K562 (cell line): ENCODE data around the gene FAM161B. TPM values are rescaled to one million over a fixed set of nuclear protein-coding genes. Genes with fewer than 3 reads are reported as not detected.

Experiments
- ATAC-seq: fragments of 200-7000 bp; cut with Tn5 transposase; 3 replicates; pipeline ENCODE4 v1.9.1; 2020; ENCODE audit warnings: moderate library complexity
- BruUV-seq: library from RNA; stranded (reverse); fragments of 400-500 nt; replicated peaks from 2 replicates; lab custom pipeline; 2021; lab: Mats Ljungman, UMichigan
- CTCF ChIA-PET: fragments of 300-600 bp; formaldehyde crosslinking; extraction: SDS; loops from one replicate; lab custom pipeline; 2021; ENCODE audit warnings: low intra/inter-chr PET ratio; lab: Yijun Ruan, JAX
- POLR2A ChIA-PET: fragments of 300-600, 350-650 bp; sonication (Branson Sonifier 250); formaldehyde crosslinking; extraction: SDS; loops from one replicate; lab custom pipeline; 2021; ENCODE audit warnings: antibody characterized with exemption, inconsistent platforms; lab: Yijun Ruan, JAX
- DNase-seq, 4 experiments: peaks; one replicate each; pipeline versions ENCODE4 v3.0.0 to v3.0.0-alpha.2; 2011 to 2018; ENCODE audit warnings: low spot score in 3 of 4, mixed read lengths in 3 of 4; ENCODE audit errors: extremely low read depth in 1 of 4
- FAIRE-seq: peaks from 2 replicates; lab custom pipeline; 2011; peaks lifted over from hg19 to GRCh38; lab: Jason Lieb, UNC
- H2AFZ ChIP-seq: 2 replicates; pipeline ENCODE4 v1.6.0; 2011; ENCODE audit warnings: low read depth, low read length, control low read depth, inconsistent platforms
- H3K27ac ChIP-seq: fragments of 200-600 bp; 3 replicates; pipeline ENCODE4 v1.8.0; 2011; ENCODE audit warnings: low read depth, mild to moderate bottlenecking, control low read depth, inconsistent platforms, low read length, moderate library complexity, mixed read lengths; ENCODE audit errors: extremely low read depth
- H3K27me3 ChIP-seq, 2 experiments: fragments of 300-600 bp in 1 of 2; 2 replicates in 1 of 2; 3 replicates in 1 of 2; pipeline versions ENCODE4 v1.6.0 to v1.8.0; 2011; ENCODE audit warnings: inconsistent platforms in 2 of 2, low read length in 2 of 2, mild to moderate bottlenecking in 1 of 2, mixed read lengths in 1 of 2, moderate library complexity in 1 of 2; ENCODE audit not compliant: control insufficient read depth in 2 of 2, insufficient read depth in 2 of 2
- H3K36me3 ChIP-seq: fragments of 300-600 bp; 3 replicates; pipeline ENCODE4 v1.8.0; 2011; ENCODE audit warnings: mild to moderate bottlenecking, low read length, inconsistent platforms; ENCODE audit not compliant: control insufficient read depth, insufficient read depth
- H3K4me1 ChIP-seq, 2 experiments: fragments of 200-600 bp in 1 of 2; replicated peaks in 1 of 2; 2 replicates in 1 of 2; 3 replicates in 1 of 2; pipeline versions ENCODE4 v1.5.1 to v1.8.0; 2011; ENCODE audit warnings: inconsistent platforms in 2 of 2, low read length in 2 of 2, mild to moderate bottlenecking in 1 of 2, mixed read lengths in 1 of 2, moderate library complexity in 1 of 2; ENCODE audit not compliant: control insufficient read depth in 2 of 2, insufficient read depth in 2 of 2
- H3K4me2 ChIP-seq: 2 replicates; pipeline ENCODE4 v1.6.1; 2011; ENCODE audit warnings: low read length, control low read depth, inconsistent platforms, mixed read lengths; ENCODE audit not compliant: insufficient read depth
- H3K4me3 ChIP-seq: fragments of 200-600 bp; sonication (generic), shearing (Covaris generic); 2 replicates; pipeline ENCODE4 v1.5.1; 2016; ENCODE audit warnings: control low read depth, inconsistent platforms
- H3K79me2 ChIP-seq: fragments of 200-600 bp; 3 replicates; pipeline ENCODE4 v1.8.0; 2011; ENCODE audit warnings: low read length, inconsistent platforms; ENCODE audit not compliant: control insufficient read depth, insufficient read depth
- H3K9ac ChIP-seq, 2 experiments: 2 replicates each; pipeline versions ENCODE4 v1.6.0 to v1.6.1; 2011; ENCODE audit warnings: low read depth in 2 of 2, low read length in 2 of 2, control low read depth in 1 of 2, inconsistent platforms in 1 of 2, mild to moderate bottlenecking in 1 of 2, mixed read lengths in 1 of 2; ENCODE audit not compliant: insufficient read depth in 1 of 2
- H3K9me1 ChIP-seq: one replicate; pipeline ENCODE4 v1.6.0; 2011; ENCODE audit warnings: inconsistent platforms, mild to moderate bottlenecking, low read length, moderate library complexity; ENCODE audit not compliant: control insufficient read depth, insufficient read depth
- H3K9me3 ChIP-seq: replicated peaks from 2 replicates; pipeline ENCODE4 v1.5.1; 2011; ENCODE audit warnings: low read depth, low read length, inconsistent platforms; ENCODE audit not compliant: control insufficient read depth, insufficient read depth
- H4K20me1 ChIP-seq: replicated peaks from 2 replicates; pipeline ENCODE4 v1.6.1; 2011; ENCODE audit warnings: low read length, inconsistent platforms, mixed read lengths; ENCODE audit not compliant: control insufficient read depth, insufficient read depth
- ADNP ChIP-seq: fragments of 200-800 bp; sonication (Bioruptor generic); IDR thresholded peaks from 2 replicates; pipeline ENCODE4 v1.6.1; 2016; ENCODE audit warnings: missing genetic modification characterization, missing compliant biosample characterization
- ATF1 ChIP-seq, 2 experiments: fragments of 450-650 bp in 1 of 2; IDR thresholded peaks; 2 replicates each; pipeline ENCODE4 v1.6.1; 2016; ENCODE audit warnings: missing compliant biosample characterization in 1 of 2, missing genetic modification characterization in 1 of 2
- CBX2 ChIP-seq: fragments of 200-600 bp; sonication (generic); IDR thresholded peaks from one replicate; pipeline ENCODE4 v1.6.1; 2012; ENCODE audit warnings: mild to moderate bottlenecking, low read length, inconsistent platforms; ENCODE audit not compliant: insufficient read depth, poor library complexity, severe bottlenecking
- HDAC1 ChIP-seq, 2 experiments: fragments of 450-650 bp; IDR thresholded peaks; 2 replicates each; pipeline ENCODE4 v1.6.1; 2016 to 2017; ENCODE audit warnings: inconsistent platforms in 1 of 2, mild to moderate bottlenecking in 1 of 2, moderate library complexity in 1 of 2
- HEY1 ChIP-seq: fragments of 250-450 bp; sonication (Bioruptor Pico); IDR thresholded peaks from 2 replicates; pipeline ENCODE4 v1.5.0; 2020; ENCODE audit warnings: mild to moderate bottlenecking, moderate library complexity, borderline replicate concordance
- MCM7 ChIP-seq, 2 experiments: fragments of 450-650 bp; IDR thresholded peaks; 2 replicates each; pipeline ENCODE4 v1.6.1; 2016 to 2018
- TAF7 ChIP-seq: fragments of 450-650 bp; IDR thresholded peaks from 2 replicates; pipeline ENCODE4 v1.6.1; 2016; ENCODE audit warnings: missing genetic modification characterization, missing compliant biosample characterization
- TGIF2 ChIP-seq: sonication (generic); formaldehyde crosslinking; IDR thresholded peaks from 2 replicates; pipeline ENCODE4 v1.8.1; 2022; ENCODE audit warnings: mild to moderate bottlenecking, missing genetic modification reagents, moderate library complexity
- ZNF124 ChIP-seq: sonication (generic); formaldehyde crosslinking; IDR thresholded peaks from 2 replicates; pipeline ENCODE4 v1.8.1; 2022; ENCODE audit warnings: missing genetic modification reagents
- ZNF668 ChIP-seq: fragments of 250-450 bp; sonication (Bioruptor Pico); IDR thresholded peaks from 2 replicates; pipeline ENCODE4 v1.8.0; 2022; ENCODE audit warnings: mild to moderate bottlenecking, inconsistent platforms
- WGBS: fragments of 100-300 bp; shearing (Covaris generic); methylation state at CpG from one replicate; pipeline ENCODE4 v1.1.6; 2016; ENCODE audit warnings: low coverage, mixed read lengths; ENCODE audit not compliant: insufficient coverage; ENCODE audit errors: missing lambda C conversion rate; 5-methylcytosine and 5-hydroxymethylcytosine counted together
- in situ Hi-C: fragments of 300-500 bp; cut with MboI; formaldehyde crosslinking; loops from 4 replicates; pipeline ENCODE4 v1.15.0; 2018; ENCODE audit warnings: inconsistent platforms, mixed read lengths
- intact Hi-C: fragments of 100-400 bp; cut with micrococcal nuclease; formaldehyde crosslinking; loops from 2 replicates; pipeline ENCODE4 v1.14.2; 2022
- polyA plus RNA-seq, 8 experiments: library from polyadenylated mRNA; depleted of rRNA in 4 of 8; stranded (reverse) in 5 of 8; unstranded in 3 of 8; fragments of >200 nt; fragmentation: Nextera tagmentation in 2 of 8; fragmentation: Illumina TruSeq in 1 of 8; extraction: Ambion mirVana in 2 of 8; extraction: Trizol in 1 of 8; gene quantifications; 2 replicates each; pipeline versions ENCODE4 v1.2.1 to v1.2.3, GENCODE V29; 2011 to 2014; ENCODE audit warnings: inconsistent platforms in 1 of 8, missing spikeins in 1 of 8
- total RNA-seq, 7 experiments: library from RNA; depleted of rRNA in 6 of 7; stranded (reverse); fragments of >200 nt in 6 of 7; fragmentation: Illumina TruSeq in 2 of 7; extraction: Trizol in 2 of 7; gene quantifications; 2 replicates each; pipeline versions ENCODE4 v1.2.1 to v1.2.3, GENCODE V29; 2011 to 2021; ENCODE audit warnings: low replicate concordance in 1 of 7
- TF ChIP-seq, protein P1 (sequence below): sonication (generic); formaldehyde crosslinking; IDR thresholded peaks from 2 replicates; pipeline ENCODE4 v1.8.1; 2023; ENCODE audit warnings: mild to moderate bottlenecking, missing genetic modification reagents
- TF ChIP-seq, protein P2 (sequence below): fragments of 250-450 bp; sonication (Bioruptor Pico); IDR thresholded peaks from 2 replicates; pipeline ENCODE4 v1.5.0; 2021; ENCODE audit warnings: mild to moderate bottlenecking, borderline replicate concordance

FAM161B gene
- total and polyA plus RNA-seq, 9 of the 15 experiments (the other 6 are each of a cell fraction or from before 2014, with no cell fraction given): 0.15 to 1.3 (median 0.84) TPM

DNA sequence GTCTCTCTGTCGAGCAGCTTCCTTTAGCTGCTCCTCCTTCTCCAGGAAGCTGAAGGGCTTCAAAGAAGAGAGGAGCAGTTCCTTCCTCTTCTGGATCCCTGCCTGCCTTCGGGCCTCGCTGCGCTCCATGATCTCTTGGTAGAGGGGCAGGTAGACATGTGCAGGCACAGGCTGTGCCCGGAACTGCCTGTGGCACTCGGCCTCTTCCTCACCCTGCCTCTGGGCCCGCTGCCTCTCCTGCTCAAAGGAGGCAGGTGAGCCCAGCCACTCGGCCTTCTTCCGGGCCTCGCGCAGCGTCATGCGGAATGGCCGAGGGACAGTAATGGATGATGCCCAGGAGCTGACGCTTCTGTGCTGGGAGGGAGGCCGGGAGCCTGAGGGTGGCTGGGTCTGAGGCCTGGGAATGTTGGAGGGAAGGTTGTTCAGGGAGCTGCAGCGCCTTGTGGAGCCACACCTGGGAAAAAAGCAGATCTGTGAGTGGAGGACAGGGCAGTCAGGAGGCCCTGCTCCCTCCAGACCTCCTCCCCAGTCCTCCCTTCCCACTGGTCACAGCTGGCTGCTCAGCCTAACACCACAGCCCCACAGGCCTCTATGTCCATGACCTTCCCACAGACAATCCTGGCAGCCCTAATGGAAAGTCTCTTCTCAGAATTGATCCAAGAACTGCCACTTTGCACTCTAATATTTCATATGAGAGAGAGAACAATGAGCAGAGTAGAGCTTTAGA is 5.3 kb downstream of the FAM161B start:
- in situ Hi-C loops (no loop called here), intact Hi-C loops (loop anchor here (10.0 kb wide), 1 partner anchor 110 kb away; no protein-coding TSS in a partner anchor)
- H3K79me2 ChIP-seq: no peaks in the 10 kb centered on the region
- H2AFZ ChIP-seq: no peak overlapping the region
- H3K27ac ChIP-seq: no peak overlapping the region
- BruUV-seq: no TSS peak
- H3K4me2 ChIP-seq: no peak overlapping the region
- peaks cover 0 to 10% of the 10 kb centered on the region in 2 experiments; a peak in 3 of 5 replicates for H3K4me1 ChIP-seq
- POLR2A ChIA-PET: interaction anchor here (1.1 kb wide), 1 partner anchor 91 kb away, joined by 3 read pairs; no protein-coding TSS in a partner anchor
- no peaks in the 10 kb centered on the region for H3K36me3 ChIP-seq
- no peaks in the 10 kb centered on the region for H3K9me3 ChIP-seq
- ATAC-seq (no peak), DNase-seq (no peak), FAIRE-seq (no peak)
- CTCF ChIA-PET: no interaction called here
- H3K9ac ChIP-seq: 0 out of 4 replicates have a peak overlapping the region, but pooled peaks of 1 of the 2 experiments have one; percentile 2
- WGBS: 76% methylated on average over 16 of the region's 17 CpGs
- no peaks in the 10 kb centered on the region for H3K27me3 ChIP-seq
- no peak overlapping the region for H3K4me3 ChIP-seq
- TF ChIP-seq ATF1 (CRISPR knock-in tag; IDR thresholded peaks at IDR 0.05) (no peak), ATF1 (tag; IDR thresholded peaks at IDR 0.05) (no peak), HEY1 (CRISPR knock-in tag) (no peak), ZNF124 (CRISPR knock-in tag) (no peak), TGIF2 (CRISPR knock-in tag) (no peak), HDAC1 (IDR thresholded peaks at IDR 0.05) (no peak), ZNF668 (CRISPR knock-in tag) (no peak), CBX2 (no peak), ADNP (tag) (no peak), MCM7 (IDR thresholded peaks at IDR 0.05) (no peak), TAF7 (no peak)
- TF ChIP-seq, protein P1, sequence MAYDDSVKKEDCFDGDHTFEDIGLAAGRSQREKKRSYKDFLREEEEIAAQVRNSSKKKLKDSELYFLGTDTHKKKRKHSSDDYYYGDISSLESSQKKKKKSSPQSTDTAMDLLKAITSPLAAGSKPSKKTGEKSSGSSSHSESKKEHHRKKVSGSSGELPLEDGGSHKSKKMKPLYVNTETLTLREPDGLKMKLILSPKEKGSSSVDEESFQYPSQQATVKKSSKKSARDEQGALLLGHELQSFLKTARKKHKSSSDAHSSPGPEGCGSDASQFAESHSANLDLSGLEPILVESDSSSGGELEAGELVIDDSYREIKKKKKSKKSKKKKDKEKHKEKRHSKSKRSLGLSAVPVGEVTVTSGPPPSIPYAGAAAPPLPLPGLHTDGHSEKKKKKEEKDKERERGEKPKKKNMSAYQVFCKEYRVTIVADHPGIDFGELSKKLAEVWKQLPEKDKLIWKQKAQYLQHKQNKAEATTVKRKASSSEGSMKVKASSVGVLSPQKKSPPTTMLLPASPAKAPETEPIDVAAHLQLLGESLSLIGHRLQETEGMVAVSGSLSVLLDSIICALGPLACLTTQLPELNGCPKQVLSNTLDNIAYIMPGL (CRISPR knock-in tag): no peak
- TF ChIP-seq, protein P2, sequence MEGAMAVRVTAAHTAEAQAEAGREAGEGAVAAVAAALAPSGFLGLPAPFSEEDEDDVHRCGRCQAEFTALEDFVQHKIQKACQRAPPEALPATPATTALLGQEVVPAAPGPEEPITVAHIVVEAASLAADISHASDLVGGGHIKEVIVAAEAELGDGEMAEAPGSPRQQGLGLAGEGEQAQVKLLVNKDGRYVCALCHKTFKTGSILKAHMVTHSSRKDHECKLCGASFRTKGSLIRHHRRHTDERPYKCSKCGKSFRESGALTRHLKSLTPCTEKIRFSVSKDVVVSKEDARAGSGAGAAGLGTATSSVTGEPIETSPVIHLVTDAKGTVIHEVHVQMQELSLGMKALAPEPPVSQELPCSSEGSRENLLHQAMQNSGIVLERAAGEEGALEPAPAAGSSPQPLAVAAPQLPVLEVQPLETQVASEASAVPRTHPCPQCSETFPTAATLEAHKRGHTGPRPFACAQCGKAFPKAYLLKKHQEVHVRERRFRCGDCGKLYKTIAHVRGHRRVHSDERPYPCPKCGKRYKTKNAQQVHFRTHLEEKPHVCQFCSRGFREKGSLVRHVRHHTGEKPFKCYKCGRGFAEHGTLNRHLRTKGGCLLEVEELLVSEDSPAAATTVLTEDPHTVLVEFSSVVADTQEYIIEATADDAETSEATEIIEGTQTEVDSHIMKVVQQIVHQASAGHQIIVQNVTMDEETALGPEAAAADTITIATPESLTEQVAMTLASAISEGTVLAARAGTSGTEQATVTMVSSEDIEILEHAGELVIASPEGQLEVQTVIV: no peak
- no peaks in the 10 kb centered on the region for H3K9me1 ChIP-seq
- H4K20me1 ChIP-seq: no peaks in the 10 kb centered on the region
